ENCODE results near the gene C16orf78.

DNA sequence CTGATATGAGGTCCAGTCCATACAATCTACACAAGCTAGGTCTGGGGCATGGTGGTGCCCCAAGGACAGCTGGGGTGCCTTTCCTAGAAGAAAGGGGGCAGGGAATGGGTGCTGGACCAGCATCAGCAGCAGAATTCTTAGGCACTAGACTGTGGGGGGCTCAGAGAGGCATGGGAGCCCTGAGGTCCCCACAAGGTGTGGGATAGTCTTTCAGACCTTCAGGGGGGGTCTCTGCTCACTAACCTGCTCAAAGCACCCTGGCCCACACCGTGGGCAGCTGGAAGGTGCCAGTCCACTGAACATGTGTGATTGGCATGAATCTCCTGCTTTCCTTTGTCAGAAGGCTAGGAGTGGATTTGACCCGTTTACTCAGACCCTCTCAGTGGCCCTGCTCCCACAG lies 26.1 kb upstream of the C16orf78 start:
- no peak for TF ChIP-seq EP300 (IDR thresholded peaks at IDR 0.05)
- TF ChIP-seq, protein P1, sequence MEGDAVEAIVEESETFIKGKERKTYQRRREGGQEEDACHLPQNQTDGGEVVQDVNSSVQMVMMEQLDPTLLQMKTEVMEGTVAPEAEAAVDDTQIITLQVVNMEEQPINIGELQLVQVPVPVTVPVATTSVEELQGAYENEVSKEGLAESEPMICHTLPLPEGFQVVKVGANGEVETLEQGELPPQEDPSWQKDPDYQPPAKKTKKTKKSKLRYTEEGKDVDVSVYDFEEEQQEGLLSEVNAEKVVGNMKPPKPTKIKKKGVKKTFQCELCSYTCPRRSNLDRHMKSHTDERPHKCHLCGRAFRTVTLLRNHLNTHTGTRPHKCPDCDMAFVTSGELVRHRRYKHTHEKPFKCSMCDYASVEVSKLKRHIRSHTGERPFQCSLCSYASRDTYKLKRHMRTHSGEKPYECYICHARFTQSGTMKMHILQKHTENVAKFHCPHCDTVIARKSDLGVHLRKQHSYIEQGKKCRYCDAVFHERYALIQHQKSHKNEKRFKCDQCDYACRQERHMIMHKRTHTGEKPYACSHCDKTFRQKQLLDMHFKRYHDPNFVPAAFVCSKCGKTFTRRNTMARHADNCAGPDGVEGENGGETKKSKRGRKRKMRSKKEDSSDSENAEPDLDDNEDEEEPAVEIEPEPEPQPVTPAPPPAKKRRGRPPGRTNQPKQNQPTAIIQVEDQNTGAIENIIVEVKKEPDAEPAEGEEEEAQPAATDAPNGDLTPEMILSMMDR (IDR thresholded peaks at IDR 0.05), result no peak
- no peak for TF ChIP-seq POLR2A (IDR thresholded peaks at IDR 0.05)

Data from ovary (tissue), 3 donors.